ENCODE results near the gene MADCAM1.

Gene MADCAM1

DNA sequence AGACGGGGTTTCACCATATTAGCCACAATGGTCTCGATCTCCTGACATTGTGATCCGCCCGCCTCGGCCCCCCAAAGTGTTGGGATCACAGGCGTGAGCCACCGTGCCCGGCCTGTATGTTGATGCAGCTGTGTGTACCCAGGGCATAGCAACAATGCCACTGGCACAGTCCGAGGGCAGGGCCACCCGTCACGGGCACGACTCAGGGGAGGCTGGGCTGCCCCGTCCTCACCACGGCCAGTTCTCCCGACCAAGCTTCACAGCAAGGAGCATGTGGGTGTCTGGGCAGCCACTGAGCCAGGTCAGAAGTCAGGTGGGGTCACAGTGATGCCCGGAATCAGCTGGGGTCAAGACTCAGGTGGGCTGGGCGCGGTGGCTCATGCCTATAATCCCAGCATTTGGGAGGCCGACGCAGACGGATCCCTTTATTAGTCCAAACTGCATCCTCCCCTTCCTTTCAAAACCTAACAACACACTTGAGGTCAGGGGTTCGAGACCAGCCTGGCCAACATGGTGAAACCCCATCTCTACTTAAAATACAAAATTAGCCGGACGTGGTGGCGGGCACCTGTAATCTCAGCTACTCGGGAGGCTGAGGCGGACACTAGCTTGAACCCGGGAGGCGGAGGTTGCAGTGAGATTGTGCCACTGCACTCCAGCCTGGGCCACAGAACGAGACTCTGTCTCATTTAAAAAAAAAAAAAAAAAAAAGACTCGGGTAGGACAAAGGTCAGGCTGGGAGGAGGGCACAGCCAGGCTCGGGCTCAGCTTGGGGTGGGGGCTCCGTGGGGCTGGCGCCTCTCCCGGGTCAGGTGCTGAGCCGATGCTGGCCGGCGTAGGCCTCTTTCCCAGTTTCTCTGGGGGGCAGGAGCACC lies 34.1 kb downstream of the MADCAM1 start:
- H3K9me3 ChIP-seq (ENCODE audit: severe bottlenecking): no peaks in the 10 kb centered on the region
- peak overlapping the region; percentile 84 for H3K4me3 ChIP-seq (ENCODE audit: severe bottlenecking)
- peak overlapping the region; percentile 69 for H3K27ac ChIP-seq (ENCODE audit: poor library complexity, severe bottlenecking)
- no peaks in the 10 kb centered on the region for H3K27me3 ChIP-seq (ENCODE audit: insufficient read depth, poor library complexity, severe bottlenecking)
- H3K36me3 ChIP-seq (ENCODE audit: low read depth): no peaks in the 10 kb centered on the region
- no peak for TF ChIP-seq CTCF (IDR thresholded peaks at IDR 0.05; ENCODE audit: poor library complexity, severe bottlenecking)
- ATAC-seq (ENCODE audit: low read depth): no peak
- no peaks in the 10 kb centered on the region for H3K4me1 ChIP-seq (ENCODE audit: insufficient read depth, poor library complexity, severe bottlenecking)
- no peak for DNase-seq (ENCODE audit: low spot score)

GRCh38 chr19:531009-531752 lies 34.9 kb downstream of the MADCAM1 start:
- Histone ChIP-seq H3K4me1 (ENCODE audit: insufficient read depth, poor library complexity, severe bottlenecking) (no peaks in the 10 kb centered on the region), H3K36me3 (ENCODE audit: low read depth) (peaks cover 2% of the 10 kb centered on the region), H3K4me3 (ENCODE audit: severe bottlenecking) (peak overlapping the region; percentile 84), H3K27ac (ENCODE audit: poor library complexity, severe bottlenecking) (peak overlapping the region; percentile 69), H3K27me3 (ENCODE audit: insufficient read depth, poor library complexity, severe bottlenecking) (no peaks in the 10 kb centered on the region), H3K9me3 (ENCODE audit: severe bottlenecking) (no peaks in the 10 kb centered on the region)
- TF ChIP-seq CTCF (IDR thresholded peaks at IDR 0.05; ENCODE audit: poor library complexity, severe bottlenecking): no peak
- DNase-seq (ENCODE audit: low spot score) (no peak), ATAC-seq (ENCODE audit: low read depth) (peak; percentile 49)

- ATAC-seq (ENCODE audit: low read depth) (peak; percentile 13; the same call in 1 of the 3 replicates), DNase-seq (ENCODE audit: low spot score) (no peak)
- Histone ChIP-seq H3K27me3 (ENCODE audit: insufficient read depth, poor library complexity, severe bottlenecking) (no peaks in the 10 kb centered on the region), H3K27ac (ENCODE audit: poor library complexity, severe bottlenecking) (peak within 1 kb of the TSS; percentile 69), H3K4me1 (ENCODE audit: insufficient read depth, poor library complexity, severe bottlenecking) (no peaks in the 10 kb centered on the region), H3K36me3 (ENCODE audit: low read depth) (peaks cover 10% of the 10 kb centered on the region), H3K9me3 (ENCODE audit: severe bottlenecking) (no peaks in the 10 kb centered on the region), H3K4me3 (ENCODE audit: severe bottlenecking) (peak within 1 kb of the TSS; percentile 84)
- TF ChIP-seq CTCF (IDR thresholded peaks at IDR 0.05; ENCODE audit: poor library complexity, severe bottlenecking): no peak
These were observed 35.7 kb downstream of the MADCAM1 start, which contains the start of gene CDC34 for GRCh38 chr19:531753-532560. CDC34 (plus strand) TSS chr19:531760; CDS start chr19:531932, 172 bp downstream.

DNA sequence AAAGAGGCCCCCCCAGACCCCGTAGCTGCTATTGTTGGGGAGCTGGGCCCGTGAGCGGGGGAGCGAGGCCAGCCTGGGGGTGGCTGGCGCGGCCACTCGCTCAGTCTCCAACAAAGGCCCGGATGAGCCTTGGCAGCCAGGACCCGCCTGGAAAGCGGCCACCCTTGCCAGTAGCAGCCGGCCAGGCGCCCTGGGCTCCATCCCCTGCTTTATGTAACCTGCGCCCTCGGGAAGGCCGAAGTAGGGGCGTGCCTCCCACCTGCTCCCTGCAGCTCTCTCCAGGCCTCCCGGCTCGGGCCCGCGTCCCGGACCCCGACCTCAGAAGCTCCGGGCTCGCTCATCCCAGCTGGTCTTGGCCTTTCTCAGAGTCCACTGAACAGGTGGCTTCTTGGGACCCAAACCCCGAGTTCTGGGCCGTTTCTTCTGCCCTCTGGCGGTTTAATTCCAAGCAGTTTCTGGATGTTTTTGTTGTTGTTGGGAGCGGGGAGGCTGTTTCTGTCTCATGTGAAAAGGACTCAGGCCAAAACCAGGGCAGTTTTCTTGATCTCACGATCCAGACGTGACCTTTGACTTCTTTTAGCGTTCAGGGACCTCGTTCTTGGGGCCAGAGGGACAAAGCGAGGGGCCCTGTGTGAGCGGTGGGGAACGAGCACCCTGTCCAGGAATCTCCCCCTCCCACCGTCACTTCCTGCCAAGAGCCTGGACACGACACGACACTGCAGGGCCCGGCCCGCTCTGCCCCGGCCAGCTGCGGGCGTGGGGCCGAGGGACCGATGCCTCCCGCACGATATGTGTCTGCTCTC lies 36.5 kb downstream of the MADCAM1 start:
- ATAC-seq (ENCODE audit: low read depth) (peak; percentile 39), DNase-seq (ENCODE audit: low spot score) (no peak)
- H3K4me1 ChIP-seq (ENCODE audit: insufficient read depth, poor library complexity, severe bottlenecking): no peaks in the 10 kb centered on the region
- peaks cover 11% of the 10 kb centered on the region for H3K36me3 ChIP-seq (ENCODE audit: low read depth)
- peak overlapping the region; percentile 84 for H3K4me3 ChIP-seq (ENCODE audit: severe bottlenecking)
- TF ChIP-seq CTCF (IDR thresholded peaks at IDR 0.05; ENCODE audit: poor library complexity, severe bottlenecking): peak; percentile 73
- H3K9me3 ChIP-seq (ENCODE audit: severe bottlenecking): no peaks in the 10 kb centered on the region
- H3K27ac ChIP-seq (ENCODE audit: poor library complexity, severe bottlenecking): peak overlapping the region; percentile 69
- no peaks in the 10 kb centered on the region for H3K27me3 ChIP-seq (ENCODE audit: insufficient read depth, poor library complexity, severe bottlenecking)

Measured in RWPE2 (cell line).